ENCODE measurements around the gene CHAF1A. TPM values are rescaled to one million over a fixed set of nuclear protein-coding genes. Genes with fewer than 3 reads are reported as not detected.

CHAF1A gene
- total RNA-seq, 4 donors from 2014 or later, result 2.4 to 11.9 (median 7.4) TPM

- Histone ChIP-seq H3K27me3 (no peaks in the 10 kb centered on the region), H3K27ac (no peak overlapping the region), H3K4me3 (no peak overlapping the region), H3K4me1 (peaks cover 0 to 35% (median 0%) of the 10 kb centered on the region in 3 donors), H3K36me3 (peaks cover 0 to 82% of the 10 kb centered on the region in 2 donors), H3K9me3 (no peaks in the 10 kb centered on the region)
- ATAC-seq, result no peak
- WGBS, 2 donors (ENCODE audit: low coverage in 1 of 2), result 60% methylated on average over 1 of the region's 23 CpGs; no CpG with 5 or more reads in 1 of the 2 donors
- TF ChIP-seq POLR2A (IDR thresholded peaks at IDR 0.05) (no peak), POLR2AphosphoS5 (IDR thresholded peaks at IDR 0.05) (no peak), EP300 (IDR thresholded peaks at IDR 0.05) (no peak)
- TF ChIP-seq, protein P1, sequence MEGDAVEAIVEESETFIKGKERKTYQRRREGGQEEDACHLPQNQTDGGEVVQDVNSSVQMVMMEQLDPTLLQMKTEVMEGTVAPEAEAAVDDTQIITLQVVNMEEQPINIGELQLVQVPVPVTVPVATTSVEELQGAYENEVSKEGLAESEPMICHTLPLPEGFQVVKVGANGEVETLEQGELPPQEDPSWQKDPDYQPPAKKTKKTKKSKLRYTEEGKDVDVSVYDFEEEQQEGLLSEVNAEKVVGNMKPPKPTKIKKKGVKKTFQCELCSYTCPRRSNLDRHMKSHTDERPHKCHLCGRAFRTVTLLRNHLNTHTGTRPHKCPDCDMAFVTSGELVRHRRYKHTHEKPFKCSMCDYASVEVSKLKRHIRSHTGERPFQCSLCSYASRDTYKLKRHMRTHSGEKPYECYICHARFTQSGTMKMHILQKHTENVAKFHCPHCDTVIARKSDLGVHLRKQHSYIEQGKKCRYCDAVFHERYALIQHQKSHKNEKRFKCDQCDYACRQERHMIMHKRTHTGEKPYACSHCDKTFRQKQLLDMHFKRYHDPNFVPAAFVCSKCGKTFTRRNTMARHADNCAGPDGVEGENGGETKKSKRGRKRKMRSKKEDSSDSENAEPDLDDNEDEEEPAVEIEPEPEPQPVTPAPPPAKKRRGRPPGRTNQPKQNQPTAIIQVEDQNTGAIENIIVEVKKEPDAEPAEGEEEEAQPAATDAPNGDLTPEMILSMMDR (IDR thresholded peaks at IDR 0.05), result no peak
Measured at GRCh38 chr19:4357095-4357797, 45.2 kb upstream of the CHAF1A start.

DNA sequence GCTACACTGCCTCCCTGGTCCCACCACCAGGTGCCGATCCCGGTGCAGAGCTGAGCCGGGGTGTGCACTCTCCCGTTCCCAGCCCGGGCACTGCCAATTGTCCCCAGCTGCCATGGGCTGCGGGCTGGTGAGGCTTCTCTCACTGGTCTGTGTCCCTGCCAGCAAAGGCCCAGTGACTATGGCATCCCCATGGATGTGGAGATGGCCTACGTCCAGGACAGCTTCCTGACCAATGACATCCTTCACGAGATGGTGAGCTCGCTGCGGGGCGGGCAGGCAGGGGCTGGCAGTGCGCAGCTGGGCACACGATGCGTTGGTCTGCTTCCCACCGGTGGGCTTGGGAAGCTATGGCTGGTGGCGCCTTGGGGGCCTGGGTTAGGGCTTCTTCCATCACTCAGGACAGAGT lies 44.5 kb upstream of the CHAF1A start:
- H3K4me1 ChIP-seq, result peaks cover 0 to 29% (median 0%) of the 10 kb centered on the region in 3 donors
- H3K9me3 ChIP-seq, result no peaks in the 10 kb centered on the region
- 0% methylated on average over 1 of the region's 16 CpGs; no CpG with 5 or more reads in 1 of the 2 donors for WGBS, 2 donors (ENCODE audit: low coverage in 1 of 2)
- H3K36me3 ChIP-seq, result peaks cover 0 to 89% of the 10 kb centered on the region in 2 donors
- no peak overlapping the region for H3K4me3 ChIP-seq
- ATAC-seq, result no peak
- H3K27me3 ChIP-seq, result no peaks in the 10 kb centered on the region
- no peak for TF ChIP-seq EP300 (IDR thresholded peaks at IDR 0.05)
- TF ChIP-seq POLR2A (IDR thresholded peaks at IDR 0.05), result no peak
- no peak overlapping the region for H3K27ac ChIP-seq

DNA sequence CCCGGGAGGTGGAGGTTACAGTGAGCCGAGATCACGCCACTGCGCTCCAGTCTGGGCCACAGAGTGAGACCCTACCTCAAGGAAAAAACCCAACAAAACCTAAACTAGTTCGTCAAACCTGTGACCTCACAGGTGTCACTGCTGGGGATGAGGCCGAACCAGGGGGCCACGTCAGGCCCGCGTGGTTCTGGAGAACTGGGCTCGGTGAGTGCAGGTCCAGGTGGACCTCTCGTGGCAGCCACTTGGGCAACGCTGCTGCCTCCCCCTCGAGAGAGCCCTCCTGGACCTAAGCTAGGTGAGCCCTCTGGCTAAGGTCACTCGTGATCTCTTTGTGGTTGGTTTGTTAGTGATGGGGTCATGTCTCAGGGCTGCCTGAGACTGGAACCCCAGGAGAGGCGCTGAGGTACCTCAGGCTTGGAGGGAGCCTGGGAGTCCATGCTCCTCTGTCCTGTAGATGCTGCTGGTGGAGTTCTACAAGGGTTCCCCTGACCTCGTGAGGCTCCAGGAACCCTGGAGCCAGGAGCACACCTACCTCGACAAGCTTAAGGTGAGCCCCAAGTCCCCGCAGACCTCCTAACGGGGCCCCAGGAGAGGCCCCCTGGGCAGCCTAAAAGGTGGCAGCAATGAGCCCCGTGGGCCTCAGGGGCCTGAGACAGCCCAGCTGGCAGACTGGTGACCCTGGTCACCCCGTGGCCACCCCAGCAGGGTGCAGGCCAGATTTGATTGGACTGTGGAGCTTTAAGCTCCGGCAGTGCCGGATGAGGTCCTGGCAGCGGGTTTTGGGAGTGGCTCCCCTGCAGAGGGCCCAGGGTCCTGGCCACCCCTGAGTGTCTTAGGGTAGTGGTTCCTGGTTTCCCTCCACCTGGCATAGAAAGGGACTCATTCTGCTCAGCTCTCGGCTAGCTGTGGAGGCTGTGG lies 43.5 kb upstream of the CHAF1A start:
- 80 to 88% methylated on average over 1 to 3 of the region's 25 CpGs for WGBS, 2 donors (ENCODE audit: low coverage in 1 of 2)
- peak overlapping the region in 2 of 4 donors; percentile 57 to 62 for H3K27ac ChIP-seq
- peaks cover 0 to 91% of the 10 kb centered on the region in 2 donors for H3K36me3 ChIP-seq
- no peaks in the 10 kb centered on the region for H3K9me3 ChIP-seq
- TF ChIP-seq, protein P1 (IDR thresholded peaks at IDR 0.05), result no peak
- TF ChIP-seq POLR2AphosphoS5 (IDR thresholded peaks at IDR 0.05) (no peak), POLR2A (IDR thresholded peaks at IDR 0.05) (no peak), EP300 (IDR thresholded peaks at IDR 0.05) (no peak)
- peaks cover 0 to 28% (median 0%) of the 10 kb centered on the region in 3 donors for H3K4me1 ChIP-seq
- no peak for ATAC-seq
- no peaks in the 10 kb centered on the region for H3K27me3 ChIP-seq
- H3K4me3 ChIP-seq, result no peak overlapping the region

DNA sequence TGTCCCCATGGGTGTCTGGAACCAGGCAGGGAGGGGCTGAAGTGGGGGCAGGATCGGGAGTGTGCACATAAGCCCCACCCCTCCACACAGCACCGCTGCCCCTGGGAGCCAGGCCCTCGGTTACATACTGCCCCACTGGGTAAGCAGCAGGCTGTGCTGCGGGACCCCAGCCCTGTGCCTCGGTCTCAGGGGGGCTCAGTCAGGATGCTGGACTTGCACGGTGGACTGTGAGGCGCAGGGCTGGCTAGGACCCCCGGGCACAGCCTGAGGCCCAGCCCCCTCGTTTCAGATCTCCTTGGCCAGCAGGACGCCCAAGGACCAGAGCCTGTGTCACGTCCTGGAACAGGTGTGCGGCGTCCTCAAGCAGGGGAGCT lies 42.8 kb upstream of the CHAF1A start:
- Histone ChIP-seq H3K27me3 (no peaks in the 10 kb centered on the region), H3K27ac (peak overlapping the region in 3 of 4 donors; percentile 10 to 62 (median 57)), H3K36me3 (peaks cover 0 to 91% of the 10 kb centered on the region in 2 donors), H3K4me3 (no peak overlapping the region), H3K4me1 (peaks cover 0 to 28% (median 0%) of the 10 kb centered on the region in 3 donors), H3K9me3 (no peaks in the 10 kb centered on the region)
- TF ChIP-seq EP300 (IDR thresholded peaks at IDR 0.05), result no peak
- TF ChIP-seq, protein P1 (IDR thresholded peaks at IDR 0.05), result no peak
- WGBS, 2 donors (ENCODE audit: low coverage in 1 of 2), result no CpG with 5 or more reads among the region's 13 CpGs
- peak; percentile 23 for ATAC-seq

DNA sequence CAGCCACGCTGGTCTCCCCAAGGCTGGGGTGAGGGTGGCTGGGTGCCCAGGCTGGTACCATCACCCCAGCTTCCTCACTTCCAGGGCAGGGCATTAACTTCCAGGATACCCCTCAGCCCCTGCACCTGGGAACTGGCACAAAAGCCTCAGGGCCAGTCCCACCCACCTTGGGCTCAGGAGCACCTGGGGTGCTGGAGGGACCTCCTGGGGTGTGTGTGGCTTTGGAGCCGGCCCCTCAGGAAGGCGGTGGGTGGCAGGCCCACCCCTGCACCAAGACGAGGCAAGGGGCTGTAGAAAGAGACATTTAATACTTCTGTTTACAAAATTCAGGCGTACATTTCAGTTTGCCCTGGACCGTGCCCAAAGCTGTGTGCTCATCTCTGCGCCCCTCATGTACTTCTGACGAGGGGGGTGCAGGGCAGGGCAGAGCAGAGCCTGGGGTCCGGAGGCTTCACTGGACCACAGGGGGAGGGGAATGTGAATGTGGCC lies 42.3 kb upstream of the CHAF1A start:
- Histone ChIP-seq H3K4me1 (peaks cover 0 to 28% (median 0%) of the 10 kb centered on the region in 3 donors), H3K27ac (peak overlapping the region in 3 of 4 donors; percentile 10 to 62 (median 57)), H3K36me3 (peaks cover 0 to 91% of the 10 kb centered on the region in 2 donors), H3K9me3 (no peaks in the 10 kb centered on the region), H3K4me3 (no peak overlapping the region), H3K27me3 (no peaks in the 10 kb centered on the region)
- TF ChIP-seq, protein P1 (IDR thresholded peaks at IDR 0.05), result no peak
- TF ChIP-seq POLR2A (IDR thresholded peaks at IDR 0.05), result no peak
- TF ChIP-seq POLR2AphosphoS5 (IDR thresholded peaks at IDR 0.05), result no peak
- TF ChIP-seq EP300 (IDR thresholded peaks at IDR 0.05), result no peak
- no peak for ATAC-seq
- WGBS, 2 donors (ENCODE audit: low coverage in 1 of 2), result no CpG with 5 or more reads among the region's 9 CpGs

All from gastroesophageal sphincter (tissue), 4 donors.